Measurements from ENCODE around the gene MMP13. TPM values are rescaled to one million over a fixed set of nuclear protein-coding genes. Genes with fewer than 3 reads are reported as not detected.

Gene MMP13
- total RNA-seq, 2 donors from 2014 or later = not detected

- Mint-ChIP-seq H3K27me3 (peaks cover 17% of the 10 kb centered on the region), H3K27ac (no peak overlapping the region), H3K4me3 (no peak overlapping the region), H3K4me1 (no peaks in the 10 kb centered on the region), H3K36me3 (ENCODE audit: low read depth) (no peaks in the 10 kb centered on the region)
- ATAC-seq (no peak), DNase-seq (no peak)
- no peaks in the 10 kb centered on the region for H3K9me3 ChIP-seq (ENCODE audit: control insufficient read depth, low read length, poor library complexity, severe bottlenecking)
Measured at GRCh38 chr11:102971766-102972165, 16.2 kb upstream of the MMP13 start.

- Mint-ChIP-seq H3K4me1 (no peaks in the 10 kb centered on the region), H3K27me3 (peaks cover 19% of the 10 kb centered on the region), H3K4me3 (no peak overlapping the region), H3K36me3 (ENCODE audit: low read depth) (no peaks in the 10 kb centered on the region), H3K27ac (no peak overlapping the region)
- H3K9me3 ChIP-seq (ENCODE audit: control insufficient read depth, low read length, poor library complexity, severe bottlenecking) = no peaks in the 10 kb centered on the region
- DNase-seq = no peak
- ATAC-seq = no peak
Measured at GRCh38 chr11:102967497-102967896, 12.0 kb upstream of the MMP13 start.

- no peak for DNase-seq
- Mint-ChIP-seq H3K4me1 (no peaks in the 10 kb centered on the region), H3K4me3 (no peak overlapping the region), H3K36me3 (ENCODE audit: low read depth) (no peaks in the 10 kb centered on the region), H3K27me3 (peaks cover 15% of the 10 kb centered on the region), H3K27ac (no peak overlapping the region)
- ATAC-seq = no peak
- H3K9me3 ChIP-seq (ENCODE audit: control insufficient read depth, low read length, poor library complexity, severe bottlenecking) = no peaks in the 10 kb centered on the region
Measured at GRCh38 chr11:102966011-102966410, 10.5 kb upstream of the MMP13 start.

GRCh38 chr11:102964867-102965266, 9.3 kb upstream of the MMP13 start:
- H3K9me3 ChIP-seq (ENCODE audit: control insufficient read depth, low read length, poor library complexity, severe bottlenecking) = no peaks in the 10 kb centered on the region
- ATAC-seq (no peak), DNase-seq (no peak)
- no peaks in the 10 kb centered on the region for H3K4me1 Mint-ChIP-seq
- no peak overlapping the region for H3K27ac Mint-ChIP-seq
- no peaks in the 10 kb centered on the region for H3K36me3 Mint-ChIP-seq (ENCODE audit: low read depth)
- no peak overlapping the region for H3K4me3 Mint-ChIP-seq
- H3K27me3 Mint-ChIP-seq = peaks cover 16% of the 10 kb centered on the region

- no peaks in the 10 kb centered on the region for H3K4me1 Mint-ChIP-seq
- H3K36me3 Mint-ChIP-seq (ENCODE audit: low read depth) = no peaks in the 10 kb centered on the region
- no peaks in the 10 kb centered on the region for H3K9me3 ChIP-seq (ENCODE audit: control insufficient read depth, low read length, poor library complexity, severe bottlenecking)
- DNase-seq (no peak), ATAC-seq (no peak)
- no peak overlapping the region for H3K27ac Mint-ChIP-seq
- peaks cover 23% of the 10 kb centered on the region for H3K27me3 Mint-ChIP-seq
- H3K4me3 Mint-ChIP-seq = no peak overlapping the region
Measured at GRCh38 chr11:102957953-102958352, 2.4 kb upstream of the MMP13 start.

GRCh38 chr11:102950622-102951081, 4.9 kb downstream of the MMP13 start:
- Mint-ChIP-seq H3K4me3 (no peak overlapping the region), H3K4me1 (no peaks in the 10 kb centered on the region), H3K36me3 (ENCODE audit: low read depth) (no peaks in the 10 kb centered on the region), H3K27ac (no peak overlapping the region), H3K27me3 (peaks cover 7% of the 10 kb centered on the region)
- no peak for ATAC-seq
- no peak for DNase-seq
- H3K9me3 ChIP-seq (ENCODE audit: control insufficient read depth, low read length, poor library complexity, severe bottlenecking) = no peaks in the 10 kb centered on the region

- Mint-ChIP-seq H3K4me1 (peaks cover under 1% of the 10 kb centered on the region), H3K36me3 (ENCODE audit: low read depth) (no peaks in the 10 kb centered on the region), H3K27ac (no peak overlapping the region), H3K4me3 (no peak overlapping the region), H3K27me3 (peaks cover 14% of the 10 kb centered on the region)
- ATAC-seq (no peak), DNase-seq (no peak)
- no peaks in the 10 kb centered on the region for H3K9me3 ChIP-seq (ENCODE audit: control insufficient read depth, low read length, poor library complexity, severe bottlenecking)
Measured at GRCh38 chr11:102946237-102946636, 9.3 kb downstream of the MMP13 start.

- Mint-ChIP-seq H3K27ac (no peak overlapping the region), H3K4me3 (no peak overlapping the region), H3K4me1 (peaks cover 2% of the 10 kb centered on the region), H3K27me3 (peaks cover 33% of the 10 kb centered on the region), H3K36me3 (ENCODE audit: low read depth) (no peaks in the 10 kb centered on the region)
- DNase-seq (no peak), ATAC-seq (peak; percentile 52)
- no peaks in the 10 kb centered on the region for H3K9me3 ChIP-seq (ENCODE audit: control insufficient read depth, low read length, poor library complexity, severe bottlenecking)
Measured at GRCh38 chr11:102940714-102941588, 14.6 kb downstream of the MMP13 start.

- Mint-ChIP-seq H3K36me3 (ENCODE audit: low read depth) (no peaks in the 10 kb centered on the region), H3K4me1 (peaks cover 2% of the 10 kb centered on the region), H3K27me3 (peaks cover 37% of the 10 kb centered on the region), H3K27ac (no peak overlapping the region), H3K4me3 (no peak overlapping the region)
- no peak for ATAC-seq
- no peaks in the 10 kb centered on the region for H3K9me3 ChIP-seq (ENCODE audit: control insufficient read depth, low read length, poor library complexity, severe bottlenecking)
- no peak for DNase-seq
Measured at GRCh38 chr11:102936864-102937509, 18.5 kb downstream of the MMP13 start.

GRCh38 chr11:102935514-102935913, 20.0 kb downstream of the MMP13 start:
- ATAC-seq (no peak), DNase-seq (no peak)

GRCh38 chr11:102934735-102935134, 20.8 kb downstream of the MMP13 start:
- H3K36me3 Mint-ChIP-seq (ENCODE audit: low read depth) = no peaks in the 10 kb centered on the region

More at GRCh38 chr11:102935514-102935913, 20.0 kb downstream of the MMP13 start:
- Mint-ChIP-seq H3K36me3 (ENCODE audit: low read depth) (no peaks in the 10 kb centered on the region), H3K27ac (no peak overlapping the region), H3K4me3 (no peak overlapping the region), H3K27me3 (peaks cover 45% of the 10 kb centered on the region), H3K4me1 (no peaks in the 10 kb centered on the region)
- H3K9me3 ChIP-seq (ENCODE audit: control insufficient read depth, low read length, poor library complexity, severe bottlenecking) = no peaks in the 10 kb centered on the region

GRCh38 chr11:102933627-102934026, 21.9 kb downstream of the MMP13 start:
- H3K27ac Mint-ChIP-seq = no peak overlapping the region
- H3K9me3 ChIP-seq (ENCODE audit: control insufficient read depth, low read length, poor library complexity, severe bottlenecking) = no peaks in the 10 kb centered on the region
- H3K4me3 Mint-ChIP-seq = no peak overlapping the region
- H3K36me3 Mint-ChIP-seq (ENCODE audit: low read depth) = no peaks in the 10 kb centered on the region
- DNase-seq = no peak
- no peaks in the 10 kb centered on the region for H3K4me1 Mint-ChIP-seq
- peaks cover 38% of the 10 kb centered on the region for H3K27me3 Mint-ChIP-seq
- no peak for ATAC-seq

More at GRCh38 chr11:102934735-102935134, 20.8 kb downstream of the MMP13 start:
- no peaks in the 10 kb centered on the region for H3K9me3 ChIP-seq (ENCODE audit: control insufficient read depth, low read length, poor library complexity, severe bottlenecking)
- no peak for ATAC-seq
- no peak overlapping the region for H3K27ac Mint-ChIP-seq
- H3K4me1 Mint-ChIP-seq = no peaks in the 10 kb centered on the region
- H3K27me3 Mint-ChIP-seq = peaks cover 40% of the 10 kb centered on the region
- no peak for DNase-seq
- no peak overlapping the region for H3K4me3 Mint-ChIP-seq

GRCh38 chr11:102932678-102933077, 22.9 kb downstream of the MMP13 start:
- Mint-ChIP-seq H3K36me3 (ENCODE audit: low read depth) (no peaks in the 10 kb centered on the region), H3K27ac (no peak overlapping the region), H3K4me1 (no peaks in the 10 kb centered on the region), H3K27me3 (peaks cover 36% of the 10 kb centered on the region), H3K4me3 (no peak overlapping the region)
- ATAC-seq (no peak), DNase-seq (no peak)
- H3K9me3 ChIP-seq (ENCODE audit: control insufficient read depth, low read length, poor library complexity, severe bottlenecking) = no peaks in the 10 kb centered on the region

Data from T-helper 17 cell (primary cell).